ENCODE measurements around the gene KCTD12. TPM values are rescaled to one million over a fixed set of nuclear protein-coding genes. Genes with fewer than 3 reads are reported as not detected.
A peak's percentile ranks its signal among the peaks of the same experiment; 100 is the strongest.
"Not testable (repeated sequence)": the region's sequence is repeated elsewhere in the genome, so short reads cannot be mapped to it uniquely, and the experiment has no call there.

Gene KCTD12
- polyA plus RNA-seq, 1 donor (not counting 4 experiments of a cell fraction or from before 2014, with no cell fraction given) = 18.9 TPM

DNA sequence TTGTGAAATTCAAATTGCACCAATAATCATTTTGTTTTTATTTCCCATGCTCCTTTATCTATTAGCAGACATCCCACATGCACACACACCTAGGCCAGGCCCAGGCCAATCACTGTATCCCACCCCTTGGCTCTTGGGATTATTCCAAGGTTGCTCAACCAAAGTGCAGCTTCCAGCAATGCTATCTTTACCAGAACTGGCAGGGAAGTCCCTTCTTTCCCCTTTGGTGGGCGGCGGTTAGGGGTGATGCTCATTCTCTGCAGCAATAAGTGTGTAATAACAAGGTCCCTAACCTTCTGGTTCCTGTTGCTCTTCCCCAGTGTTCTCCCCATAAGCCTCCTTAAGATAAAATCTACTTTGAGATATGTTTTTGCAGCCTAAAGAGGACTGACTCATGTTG is 18.3 kb upstream of the KCTD12 start:
- H4K20me1 ChIP-seq (ENCODE audit: control insufficient read depth, extremely low read depth, insufficient read depth, low read length) = no peaks in the 10 kb centered on the region
- peaks cover 6% of the 10 kb centered on the region for H3K27me3 ChIP-seq (ENCODE audit: control insufficient read depth, extremely low read depth, insufficient read depth, low read length)
- H3K9me3 ChIP-seq (ENCODE audit: control insufficient read depth, low read depth, low read length) = no peaks in the 10 kb centered on the region
- no peak overlapping the region for H3K4me2 ChIP-seq (ENCODE audit: control insufficient read depth, extremely low read depth, insufficient read depth, low read depth, low read length)
- dilution Hi-C loops (cut with MboI; ENCODE audit: extremely low pct_ligation_motif_present, low sequenced_read_pairs) = loop anchor here (10.0 kb wide), 1 partner anchor 80 kb away; no protein-coding TSS in a partner anchor
- H3K79me2 ChIP-seq (ENCODE audit: control insufficient read depth, insufficient read depth, low read length) = no peaks in the 10 kb centered on the region
- no peak overlapping the region for H3K27ac ChIP-seq (ENCODE audit: control insufficient read depth, insufficient read depth, low read length)
- H3K4me1 ChIP-seq (ENCODE audit: control insufficient read depth, extremely low read depth, insufficient read depth, low read length) = no peaks in the 10 kb centered on the region
- no peak for DNase-seq (ENCODE audit: low read depth, low spot score)
- H3K36me3 ChIP-seq (ENCODE audit: control insufficient read depth in 2 of 2, extremely low read depth in 1 of 2, insufficient read depth in 2 of 2, low read length in 2 of 2) = no peaks in the 10 kb centered on the region
- H3K9ac ChIP-seq (ENCODE audit: control insufficient read depth, extremely low read depth, insufficient read depth, low read length) = no peak overlapping the region
- H3K9me1 ChIP-seq (ENCODE audit: control insufficient read depth, extremely low read depth, insufficient read depth, low read length) = no peaks in the 10 kb centered on the region
- H3K4me3 ChIP-seq (ENCODE audit: control insufficient read depth in 2 of 3, extremely low read depth in 1 of 3, insufficient read depth in 2 of 3, low read depth in 1 of 3, low read length in 3 of 3) = no peak overlapping the region
- no peak for FAIRE-seq
- H2AFZ ChIP-seq (ENCODE audit: control insufficient read depth, low read length) = no peak overlapping the region
- TF ChIP-seq, protein P1, sequence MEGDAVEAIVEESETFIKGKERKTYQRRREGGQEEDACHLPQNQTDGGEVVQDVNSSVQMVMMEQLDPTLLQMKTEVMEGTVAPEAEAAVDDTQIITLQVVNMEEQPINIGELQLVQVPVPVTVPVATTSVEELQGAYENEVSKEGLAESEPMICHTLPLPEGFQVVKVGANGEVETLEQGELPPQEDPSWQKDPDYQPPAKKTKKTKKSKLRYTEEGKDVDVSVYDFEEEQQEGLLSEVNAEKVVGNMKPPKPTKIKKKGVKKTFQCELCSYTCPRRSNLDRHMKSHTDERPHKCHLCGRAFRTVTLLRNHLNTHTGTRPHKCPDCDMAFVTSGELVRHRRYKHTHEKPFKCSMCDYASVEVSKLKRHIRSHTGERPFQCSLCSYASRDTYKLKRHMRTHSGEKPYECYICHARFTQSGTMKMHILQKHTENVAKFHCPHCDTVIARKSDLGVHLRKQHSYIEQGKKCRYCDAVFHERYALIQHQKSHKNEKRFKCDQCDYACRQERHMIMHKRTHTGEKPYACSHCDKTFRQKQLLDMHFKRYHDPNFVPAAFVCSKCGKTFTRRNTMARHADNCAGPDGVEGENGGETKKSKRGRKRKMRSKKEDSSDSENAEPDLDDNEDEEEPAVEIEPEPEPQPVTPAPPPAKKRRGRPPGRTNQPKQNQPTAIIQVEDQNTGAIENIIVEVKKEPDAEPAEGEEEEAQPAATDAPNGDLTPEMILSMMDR (optimal IDR thresholded peaks at IDR 0.05 in 1 of 3, IDR thresholded peaks at IDR 0.05 in 1 of 3, conservative IDR thresholded peaks at IDR 0.05 in 1 of 3; ENCODE audit: extremely low read depth in 1 of 3, insufficient read depth in 2 of 3, low read length in 3 of 3) = no peak
- TF ChIP-seq EZH2 (IDR thresholded peaks at IDR 0.05; ENCODE audit: low read length) = no peak

DNA sequence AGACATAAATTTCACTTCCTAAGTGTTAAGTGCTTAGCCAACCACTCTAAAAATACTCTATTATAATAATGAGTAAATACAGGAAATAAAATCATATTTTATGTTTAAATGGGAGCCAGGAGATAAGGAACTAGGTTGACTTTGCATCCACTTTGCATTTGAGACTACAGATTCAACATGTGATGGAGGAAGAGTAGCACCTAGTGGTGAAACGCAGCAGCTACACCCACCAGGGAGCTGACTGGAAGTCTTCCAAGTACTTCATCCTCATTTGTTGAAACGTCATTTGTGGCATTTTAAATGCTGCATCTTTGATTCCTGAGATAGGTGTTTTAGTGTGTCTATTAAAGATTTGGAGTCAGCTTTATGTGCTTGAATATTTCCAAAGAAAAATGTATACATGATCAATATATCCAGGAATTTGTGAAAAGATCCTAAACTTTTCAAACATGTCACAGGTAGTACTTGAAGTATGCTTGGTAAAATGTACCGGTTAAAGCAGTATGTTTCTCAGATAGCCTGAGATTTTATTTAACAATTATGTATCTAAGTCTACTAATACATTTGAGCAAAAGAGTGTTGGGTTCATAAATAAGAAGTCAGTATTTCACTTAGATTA is 17.4 kb upstream of the KCTD12 start:
- H3K79me2 ChIP-seq (ENCODE audit: control insufficient read depth, insufficient read depth, low read length) = no peaks in the 10 kb centered on the region
- no peaks in the 10 kb centered on the region for H3K9me1 ChIP-seq (ENCODE audit: control insufficient read depth, extremely low read depth, insufficient read depth, low read length)
- FAIRE-seq = peak; percentile 91
- dilution Hi-C loops (cut with MboI; ENCODE audit: extremely low pct_ligation_motif_present, low sequenced_read_pairs) = loop anchor here (10.0 kb wide), 1 partner anchor 79 kb away; no protein-coding TSS in a partner anchor
- H3K36me3 ChIP-seq (ENCODE audit: control insufficient read depth in 2 of 2, extremely low read depth in 1 of 2, insufficient read depth in 2 of 2, low read length in 2 of 2) = no peaks in the 10 kb centered on the region
- no peak overlapping the region for H3K27ac ChIP-seq (ENCODE audit: control insufficient read depth, insufficient read depth, low read length)
- no peak overlapping the region for H3K4me2 ChIP-seq (ENCODE audit: control insufficient read depth, extremely low read depth, insufficient read depth, low read depth, low read length)
- no peak overlapping the region for H2AFZ ChIP-seq (ENCODE audit: control insufficient read depth, low read length)
- peaks cover 6% of the 10 kb centered on the region for H3K27me3 ChIP-seq (ENCODE audit: control insufficient read depth, extremely low read depth, insufficient read depth, low read length)
- H3K4me3 ChIP-seq (ENCODE audit: control insufficient read depth in 2 of 3, extremely low read depth in 1 of 3, insufficient read depth in 2 of 3, low read depth in 1 of 3, low read length in 3 of 3) = no peak overlapping the region
- H3K9ac ChIP-seq (ENCODE audit: control insufficient read depth, extremely low read depth, insufficient read depth, low read length) = no peak overlapping the region
- no peaks in the 10 kb centered on the region for H3K4me1 ChIP-seq (ENCODE audit: control insufficient read depth, extremely low read depth, insufficient read depth, low read length)
- TF ChIP-seq, protein P1 (optimal IDR thresholded peaks at IDR 0.05 in 1 of 3, IDR thresholded peaks at IDR 0.05 in 1 of 3, conservative IDR thresholded peaks at IDR 0.05 in 1 of 3; ENCODE audit: extremely low read depth in 1 of 3, insufficient read depth in 2 of 3, low read length in 3 of 3) = peak; percentile 93 to 99 (median 99)
- no peak for TF ChIP-seq EZH2 (IDR thresholded peaks at IDR 0.05; ENCODE audit: low read length)
- H4K20me1 ChIP-seq (ENCODE audit: control insufficient read depth, extremely low read depth, insufficient read depth, low read length) = no peaks in the 10 kb centered on the region
- peak; percentile 41 for DNase-seq (ENCODE audit: low read depth, low spot score)
- no peaks in the 10 kb centered on the region for H3K9me3 ChIP-seq (ENCODE audit: control insufficient read depth, low read depth, low read length)

DNA sequence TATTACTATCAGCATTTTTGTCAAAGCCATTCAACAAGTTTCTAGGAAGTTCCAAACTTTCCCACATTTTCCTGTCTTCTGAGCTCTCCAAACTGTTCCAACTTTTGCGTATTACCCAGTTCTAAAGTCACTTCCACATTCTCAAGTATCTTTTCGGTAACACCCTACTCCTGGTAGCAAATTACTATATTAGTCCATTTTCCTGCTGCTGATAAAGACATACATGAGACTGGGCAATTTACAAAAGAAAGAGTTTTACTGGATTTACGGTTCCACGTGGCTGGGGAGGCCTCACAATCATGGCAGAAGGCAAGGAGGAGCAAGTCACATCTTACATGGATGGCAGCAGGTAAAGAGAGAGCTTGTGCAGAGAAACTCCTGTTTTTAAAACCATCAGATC is 12.9 kb upstream of the KCTD12 start:
- H3K4me3 ChIP-seq (ENCODE audit: control insufficient read depth in 2 of 3, extremely low read depth in 1 of 3, insufficient read depth in 2 of 3, low read depth in 1 of 3, low read length in 3 of 3); H3K36me3 ChIP-seq (ENCODE audit: control insufficient read depth in 2 of 2, extremely low read depth in 1 of 2, insufficient read depth in 2 of 2, low read length in 2 of 2); H3K9me1 ChIP-seq (ENCODE audit: control insufficient read depth, extremely low read depth, insufficient read depth, low read length); H3K27ac ChIP-seq (ENCODE audit: control insufficient read depth, insufficient read depth, low read length); H2AFZ ChIP-seq (ENCODE audit: control insufficient read depth, low read length); H4K20me1 ChIP-seq (ENCODE audit: control insufficient read depth, extremely low read depth, insufficient read depth, low read length); H3K27me3 ChIP-seq (ENCODE audit: control insufficient read depth, extremely low read depth, insufficient read depth, low read length); H3K9me3 ChIP-seq (ENCODE audit: control insufficient read depth, low read depth, low read length); DNase-seq (ENCODE audit: low read depth, low spot score); H3K4me1 ChIP-seq (ENCODE audit: control insufficient read depth, extremely low read depth, insufficient read depth, low read length); H3K9ac ChIP-seq (ENCODE audit: control insufficient read depth, extremely low read depth, insufficient read depth, low read length); FAIRE-seq; dilution Hi-C loops (cut with MboI; ENCODE audit: extremely low pct_ligation_motif_present, low sequenced_read_pairs); H3K79me2 ChIP-seq (ENCODE audit: control insufficient read depth, insufficient read depth, low read length); H3K4me2 ChIP-seq (ENCODE audit: control insufficient read depth, extremely low read depth, insufficient read depth, low read depth, low read length): not testable (repeated sequence)

DNA sequence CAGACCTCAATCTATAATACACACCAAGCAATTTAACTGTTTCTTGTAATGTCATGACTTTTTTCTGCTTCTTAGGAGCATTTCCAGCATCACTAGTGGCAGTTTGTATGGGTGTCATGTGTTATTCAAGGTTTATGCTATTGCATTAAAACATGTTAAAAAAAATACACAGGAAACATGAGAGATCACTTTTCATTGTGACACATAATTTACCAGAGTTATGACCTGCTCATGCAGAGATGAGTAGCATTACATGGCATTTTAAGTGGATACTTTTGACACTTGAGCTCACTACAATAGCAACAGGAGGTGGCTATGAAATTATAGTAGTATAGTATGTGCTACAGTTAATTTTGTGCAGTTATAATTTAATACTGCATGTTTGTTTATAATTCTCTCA is 11.0 kb upstream of the KCTD12 start:
- DNase-seq (ENCODE audit: low read depth, low spot score); H3K9me3 ChIP-seq (ENCODE audit: control insufficient read depth, low read depth, low read length); H3K79me2 ChIP-seq (ENCODE audit: control insufficient read depth, insufficient read depth, low read length); H3K27me3 ChIP-seq (ENCODE audit: control insufficient read depth, extremely low read depth, insufficient read depth, low read length); H2AFZ ChIP-seq (ENCODE audit: control insufficient read depth, low read length); H4K20me1 ChIP-seq (ENCODE audit: control insufficient read depth, extremely low read depth, insufficient read depth, low read length); dilution Hi-C loops (cut with MboI; ENCODE audit: extremely low pct_ligation_motif_present, low sequenced_read_pairs); H3K9ac ChIP-seq (ENCODE audit: control insufficient read depth, extremely low read depth, insufficient read depth, low read length); H3K4me3 ChIP-seq (ENCODE audit: control insufficient read depth in 2 of 3, extremely low read depth in 1 of 3, insufficient read depth in 2 of 3, low read depth in 1 of 3, low read length in 3 of 3); H3K27ac ChIP-seq (ENCODE audit: control insufficient read depth, insufficient read depth, low read length); H3K9me1 ChIP-seq (ENCODE audit: control insufficient read depth, extremely low read depth, insufficient read depth, low read length); H3K36me3 ChIP-seq (ENCODE audit: control insufficient read depth in 2 of 2, extremely low read depth in 1 of 2, insufficient read depth in 2 of 2, low read length in 2 of 2); H3K4me2 ChIP-seq (ENCODE audit: control insufficient read depth, extremely low read depth, insufficient read depth, low read depth, low read length); H3K4me1 ChIP-seq (ENCODE audit: control insufficient read depth, extremely low read depth, insufficient read depth, low read length): not testable (repeated sequence)
- FAIRE-seq = peak; percentile 90
